ENCODE results near the gene PAQR7. TPM values are rescaled to one million over a fixed set of nuclear protein-coding genes. Genes with fewer than 3 reads are reported as not detected.

Gene PAQR7
- total RNA-seq, 1 experiment from 2014 or later, result 6.7 TPM

GRCh38 chr1:25893116-25893515, 17.6 kb upstream of the PAQR7 start (continued):
- TF ChIP-seq, protein P1, sequence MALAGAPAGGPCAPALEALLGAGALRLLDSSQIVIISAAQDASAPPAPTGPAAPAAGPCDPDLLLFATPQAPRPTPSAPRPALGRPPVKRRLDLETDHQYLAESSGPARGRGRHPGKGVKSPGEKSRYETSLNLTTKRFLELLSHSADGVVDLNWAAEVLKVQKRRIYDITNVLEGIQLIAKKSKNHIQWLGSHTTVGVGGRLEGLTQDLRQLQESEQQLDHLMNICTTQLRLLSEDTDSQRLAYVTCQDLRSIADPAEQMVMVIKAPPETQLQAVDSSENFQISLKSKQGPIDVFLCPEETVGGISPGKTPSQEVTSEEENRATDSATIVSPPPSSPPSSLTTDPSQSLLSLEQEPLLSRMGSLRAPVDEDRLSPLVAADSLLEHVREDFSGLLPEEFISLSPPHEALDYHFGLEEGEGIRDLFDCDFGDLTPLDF (CRISPR knock-in tag; IDR thresholded peaks at IDR 0.05), result no peak
- TF ChIP-seq, protein P2, sequence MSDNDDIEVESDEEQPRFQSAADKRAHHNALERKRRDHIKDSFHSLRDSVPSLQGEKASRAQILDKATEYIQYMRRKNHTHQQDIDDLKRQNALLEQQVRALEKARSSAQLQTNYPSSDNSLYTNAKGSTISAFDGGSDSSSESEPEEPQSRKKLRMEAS (CRISPR knock-in tag; IDR thresholded peaks at IDR 0.05), result no peak
- no peak for TF ChIP-seq GRHL2 (CRISPR knock-in tag; IDR thresholded peaks at IDR 0.05; ENCODE audit: insufficient replicate concordance, severe bottlenecking)
- no peak for TF ChIP-seq SOX15 (CRISPR knock-in tag; IDR thresholded peaks at IDR 0.05)
- no peak for TF ChIP-seq KAT7 (CRISPR knock-in tag; IDR thresholded peaks at IDR 0.05; ENCODE audit: borderline replicate concordance)
- no peak for TF ChIP-seq TCF7 (CRISPR knock-in tag; IDR thresholded peaks at IDR 0.05; ENCODE audit: low read depth)
- TF ChIP-seq, protein P3, sequence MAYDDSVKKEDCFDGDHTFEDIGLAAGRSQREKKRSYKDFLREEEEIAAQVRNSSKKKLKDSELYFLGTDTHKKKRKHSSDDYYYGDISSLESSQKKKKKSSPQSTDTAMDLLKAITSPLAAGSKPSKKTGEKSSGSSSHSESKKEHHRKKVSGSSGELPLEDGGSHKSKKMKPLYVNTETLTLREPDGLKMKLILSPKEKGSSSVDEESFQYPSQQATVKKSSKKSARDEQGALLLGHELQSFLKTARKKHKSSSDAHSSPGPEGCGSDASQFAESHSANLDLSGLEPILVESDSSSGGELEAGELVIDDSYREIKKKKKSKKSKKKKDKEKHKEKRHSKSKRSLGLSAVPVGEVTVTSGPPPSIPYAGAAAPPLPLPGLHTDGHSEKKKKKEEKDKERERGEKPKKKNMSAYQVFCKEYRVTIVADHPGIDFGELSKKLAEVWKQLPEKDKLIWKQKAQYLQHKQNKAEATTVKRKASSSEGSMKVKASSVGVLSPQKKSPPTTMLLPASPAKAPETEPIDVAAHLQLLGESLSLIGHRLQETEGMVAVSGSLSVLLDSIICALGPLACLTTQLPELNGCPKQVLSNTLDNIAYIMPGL (CRISPR knock-in tag; IDR thresholded peaks at IDR 0.05), result no peak
- no peak for TF ChIP-seq SMAD3 (CRISPR knock-in tag; IDR thresholded peaks at IDR 0.05; ENCODE audit: borderline replicate concordance)

- Mint-ChIP-seq H3K4me3 (no peak overlapping the region), H3K27ac (no peak overlapping the region), H3K27me3 (ENCODE audit: low read depth) (no peaks in the 10 kb centered on the region), H3K9me3 (no peaks in the 10 kb centered on the region), H3K36me3 (no peaks in the 10 kb centered on the region), H3K4me1 (peaks cover 30% of the 10 kb centered on the region)
- ChIA-PET POLR2A (interaction anchor here (0.6 to 1.0 kb wide), 5 partner anchors 27 to 92 kb away, joined by 3 to 5 read pairs (median 3); no protein-coding TSS in a partner anchor), CTCF (interaction anchor here (0.5 to 2.5 kb wide), 11 partner anchors 14 to 932 kb away, joined by 3 to 12 read pairs (median 5); partner anchors contain the start of genes PAFAH2, PAQR7 and STMN1)
- ATAC-seq (no peak), DNase-seq (ENCODE audit: low spot score) (no peak)
- TF ChIP-seq ZNF121 (CRISPR knock-in tag; IDR thresholded peaks at IDR 0.05) (no peak), MYBL2 (CRISPR knock-in tag; IDR thresholded peaks at IDR 0.05) (no peak), SMAD3 (CRISPR knock-in tag; IDR thresholded peaks at IDR 0.05; ENCODE audit: borderline replicate concordance) (no peak), ZNF423 (CRISPR knock-in tag; IDR thresholded peaks at IDR 0.05) (no peak), MXD4 (CRISPR knock-in tag; IDR thresholded peaks at IDR 0.05; ENCODE audit: borderline replicate concordance) (no peak), SP1 (CRISPR knock-in tag; conservative IDR thresholded peaks at IDR 0.05) (no peak), GTF2I (CRISPR knock-in tag; conservative IDR thresholded peaks at IDR 0.05) (no peak), ZNF512 (CRISPR knock-in tag; IDR thresholded peaks at IDR 0.05; ENCODE audit: borderline replicate concordance) (no peak), ZNF232 (CRISPR knock-in tag; IDR thresholded peaks at IDR 0.05) (no peak)
- TF ChIP-seq, protein P4, sequence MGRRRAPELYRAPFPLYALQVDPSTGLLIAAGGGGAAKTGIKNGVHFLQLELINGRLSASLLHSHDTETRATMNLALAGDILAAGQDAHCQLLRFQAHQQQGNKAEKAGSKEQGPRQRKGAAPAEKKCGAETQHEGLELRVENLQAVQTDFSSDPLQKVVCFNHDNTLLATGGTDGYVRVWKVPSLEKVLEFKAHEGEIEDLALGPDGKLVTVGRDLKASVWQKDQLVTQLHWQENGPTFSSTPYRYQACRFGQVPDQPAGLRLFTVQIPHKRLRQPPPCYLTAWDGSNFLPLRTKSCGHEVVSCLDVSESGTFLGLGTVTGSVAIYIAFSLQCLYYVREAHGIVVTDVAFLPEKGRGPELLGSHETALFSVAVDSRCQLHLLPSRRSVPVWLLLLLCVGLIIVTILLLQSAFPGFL (CRISPR knock-in tag; IDR thresholded peaks at IDR 0.05; ENCODE audit: borderline replicate concordance), result no peak
- TF ChIP-seq, protein P5, sequence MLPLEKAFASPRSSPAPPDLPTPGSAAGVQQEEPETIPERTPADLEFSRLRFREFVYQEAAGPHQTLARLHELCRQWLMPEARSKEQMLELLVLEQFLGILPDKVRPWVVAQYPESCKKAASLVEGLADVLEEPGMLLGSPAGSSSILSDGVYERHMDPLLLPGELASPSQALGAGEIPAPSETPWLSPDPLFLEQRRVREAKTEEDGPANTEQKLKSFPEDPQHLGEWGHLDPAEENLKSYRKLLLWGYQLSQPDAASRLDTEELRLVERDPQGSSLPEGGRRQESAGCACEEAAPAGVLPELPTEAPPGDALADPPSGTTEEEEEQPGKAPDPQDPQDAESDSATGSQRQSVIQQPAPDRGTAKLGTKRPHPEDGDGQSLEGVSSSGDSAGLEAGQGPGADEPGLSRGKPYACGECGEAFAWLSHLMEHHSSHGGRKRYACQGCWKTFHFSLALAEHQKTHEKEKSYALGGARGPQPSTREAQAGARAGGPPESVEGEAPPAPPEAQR (CRISPR knock-in tag; IDR thresholded peaks at IDR 0.05), result no peak
These were observed 16.1 kb upstream of the PAQR7 start for GRCh38 chr1:25891606-25892005.

Data from WTC11 (cell line).